Suprapubic skin (tissue), 4 donors: ENCODE measurements around the gene FOXE3. TPM values are rescaled to one million over a fixed set of nuclear protein-coding genes. Genes with fewer than 3 reads are reported as not detected.

Source experiments
- DNase-seq, 2 donors: peaks; one replicate each; pipeline ENCODE4 v3.0.0-alpha.2; 2019; ENCODE audit warnings: low spot score in 2 of 2
- H3K27ac ChIP-seq: fragments of 200-600 bp; sonication (generic); one replicate; pipeline ENCODE4 v1.5.1; 2019
- H3K27me3 ChIP-seq: fragments of 200-600 bp; sonication (generic); one replicate; pipeline ENCODE4 v1.5.1; 2019
- H3K36me3 ChIP-seq: fragments of 200-600 bp; sonication (generic); one replicate; pipeline ENCODE4 v1.5.1; 2019
- H3K4me1 ChIP-seq: fragments of 200-600 bp; sonication (generic); one replicate; pipeline ENCODE4 v1.5.1; 2019
- H3K4me3 ChIP-seq: fragments of 200-600 bp; sonication (generic); one replicate; pipeline ENCODE4 v1.5.1; 2019; ENCODE audit warnings: mild to moderate bottlenecking
- H3K9me3 ChIP-seq: fragments of 200-600 bp; sonication (generic); one replicate; pipeline ENCODE4 v1.5.1; 2019
- CTCF ChIP-seq, 2 donors: fragments of 200-600 bp in 1 of 2; fragments of 450-650 bp in 1 of 2; sonication (generic) in 1 of 2; IDR thresholded peaks; one replicate each; pipeline ENCODE4 v1.5.1; 2016 to 2019; ENCODE audit warnings: antibody characterized with exemption in 2 of 2, mild to moderate bottlenecking in 1 of 2, moderate library complexity in 1 of 2
- EP300 ChIP-seq: sonication (generic); formaldehyde crosslinking; IDR thresholded peaks from one replicate; pipeline ENCODE4 v1.6.1; 2017; ENCODE audit warnings: antibody characterized with exemption
- POLR2A ChIP-seq, 2 donors: fragments of 450-650 bp; IDR thresholded peaks; one replicate each; pipeline ENCODE4 v1.6.1; 2017; ENCODE audit warnings: antibody characterized with exemption in 2 of 2, mild to moderate bottlenecking in 2 of 2, moderate library complexity in 2 of 2
- POLR2AphosphoS5 ChIP-seq, 3 donors: sonication (generic); formaldehyde crosslinking; IDR thresholded peaks; one replicate each; pipeline ENCODE4 v1.6.1; 2017; ENCODE audit warnings: antibody characterized with exemption in 3 of 3
- WGBS: methylation state at CpG from one replicate; pipeline ENCODE4 v1.1.5; 2018; 5-methylcytosine and 5-hydroxymethylcytosine counted together
- total RNA-seq, 4 donors: library from RNA; depleted of rRNA; stranded (reverse); fragments of >200 nt; gene quantifications; one replicate each; pipeline ENCODE4 v1.1.0, GENCODE V29; 2016

Gene FOXE3
- total RNA-seq, 4 donors from 2014 or later = not detected

- H3K4me3 ChIP-seq = peak within 1 kb of the TSS; percentile 63
- H3K27me3 ChIP-seq = peaks cover 96% of the 10 kb centered on the region
- no peak for TF ChIP-seq EP300
- peak; percentile 69 to 96 for TF ChIP-seq CTCF (IDR thresholded peaks at IDR 0.05)
- peak within 1 kb of the TSS; percentile 69 for H3K27ac ChIP-seq
- no peaks in the 10 kb centered on the region for H3K9me3 ChIP-seq
- no CpG with 5 or more reads among the region's 80 CpGs for WGBS
- peak; percentile 88 to 90 for DNase-seq
- peaks cover 58% of the 10 kb centered on the region for H3K4me1 ChIP-seq
- H3K36me3 ChIP-seq = no peaks in the 10 kb centered on the region
These were observed 21.5 kb downstream of the FOXE3 start, which contains the start of gene FOXD2 for GRCh38 chr1:47437447-47438164. FOXD2 (plus strand) TSS chr1:47438044; CDS start chr1:47438136, 92 bp downstream.

GRCh38 chr1:47438165-47439016, 22.3 kb downstream of the FOXE3 start:
- H3K9me3 ChIP-seq = no peaks in the 10 kb centered on the region
- peaks cover 50% of the 10 kb centered on the region for H3K4me1 ChIP-seq
- no peak for DNase-seq
- WGBS = under 1% methylated on average over 30 of the region's 117 CpGs
- H3K36me3 ChIP-seq = no peaks in the 10 kb centered on the region
- no peak for TF ChIP-seq EP300
- TF ChIP-seq POLR2AphosphoS5 (IDR thresholded peaks at IDR 0.05) = no peak
- no peak for TF ChIP-seq POLR2A (IDR thresholded peaks at IDR 0.05)
- TF ChIP-seq CTCF (IDR thresholded peaks at IDR 0.05) = no peak
- peak overlapping the region; percentile 63 for H3K4me3 ChIP-seq
- H3K27me3 ChIP-seq = peaks cover 96% of the 10 kb centered on the region
- no peak overlapping the region for H3K27ac ChIP-seq

- WGBS = 37% methylated on average over 33 of the region's 86 CpGs
- H3K27me3 ChIP-seq = peaks cover 96% of the 10 kb centered on the region
- no peak for DNase-seq
These were observed 23.1 kb downstream of the FOXE3 start for GRCh38 chr1:47439017-47439818.

GRCh38 chr1:47439819-47440598, 23.9 kb downstream of the FOXE3 start:
- Histone ChIP-seq H3K9me3 (no peaks in the 10 kb centered on the region), H3K4me1 (peaks cover 48% of the 10 kb centered on the region), H3K4me3 (peak overlapping the region; percentile 63), H3K27ac (no peak overlapping the region), H3K36me3 (no peaks in the 10 kb centered on the region), H3K27me3 (peaks cover 96% of the 10 kb centered on the region)
- no peak for TF ChIP-seq EP300
- TF ChIP-seq POLR2AphosphoS5 (IDR thresholded peaks at IDR 0.05) = no peak
- TF ChIP-seq CTCF (IDR thresholded peaks at IDR 0.05) = no peak
- no peak for TF ChIP-seq POLR2A (IDR thresholded peaks at IDR 0.05)
- 65% methylated on average over 20 of the region's 20 CpGs for WGBS
- no peak for DNase-seq

More at GRCh38 chr1:47439017-47439818, 23.1 kb downstream of the FOXE3 start:
- no peaks in the 10 kb centered on the region for H3K9me3 ChIP-seq
- H3K4me3 ChIP-seq = peak overlapping the region; percentile 63
- TF ChIP-seq CTCF (IDR thresholded peaks at IDR 0.05) (no peak), POLR2AphosphoS5 (IDR thresholded peaks at IDR 0.05) (no peak), POLR2A (IDR thresholded peaks at IDR 0.05) (no peak), EP300 (no peak)
- H3K27ac ChIP-seq = no peak overlapping the region
- peaks cover 48% of the 10 kb centered on the region for H3K4me1 ChIP-seq
- H3K36me3 ChIP-seq = no peaks in the 10 kb centered on the region
